ENCODE results near the gene HHATL. TPM values are rescaled to one million over a fixed set of nuclear protein-coding genes. Genes with fewer than 3 reads are reported as not detected.

The HHATL gene
- total RNA-seq, 1 donor from 2014 or later: not detected

DNA sequence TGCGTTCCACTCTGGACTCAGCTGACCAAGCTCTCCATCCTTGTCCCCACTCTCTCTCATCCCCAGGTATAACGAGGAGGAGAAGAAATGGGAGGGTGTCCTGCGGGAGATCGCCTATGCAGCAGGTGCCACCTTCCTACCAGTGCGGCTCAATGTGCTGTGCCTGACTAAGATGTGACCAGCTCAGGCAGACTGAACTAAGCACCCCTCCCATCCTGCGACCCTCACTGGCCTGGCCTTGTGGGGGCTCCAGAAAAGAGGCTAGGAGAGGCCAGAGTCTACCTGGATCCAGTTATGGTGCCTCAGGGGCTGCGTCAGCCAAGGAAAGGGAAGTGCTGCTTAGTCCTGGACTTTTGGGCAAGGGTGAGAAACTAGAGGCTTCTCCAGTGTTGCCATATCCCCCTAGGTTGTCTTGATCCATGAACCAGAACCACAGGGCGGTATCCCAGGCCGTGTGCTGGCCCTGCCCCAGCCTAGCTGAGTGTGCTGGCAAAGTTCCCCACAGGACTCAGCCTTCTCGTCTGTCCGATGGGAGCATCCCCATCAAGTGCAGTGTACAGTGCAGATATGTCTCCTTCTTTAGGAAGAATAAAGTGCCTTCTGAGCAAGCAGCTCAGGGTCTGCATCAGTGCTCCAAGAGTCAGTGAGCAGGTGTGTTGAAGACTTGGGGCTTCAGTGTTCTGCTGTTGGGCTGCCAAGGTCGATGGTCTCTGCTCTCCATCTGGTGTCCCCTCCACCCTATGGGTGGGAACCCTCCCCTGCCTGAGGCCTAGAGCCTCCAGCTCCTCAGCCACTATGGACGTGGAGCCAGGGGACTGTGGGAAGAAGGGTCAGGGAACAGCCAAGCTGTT is 10.6 kb downstream of the HHATL start:
- Mint-ChIP-seq H3K9me3 (ENCODE audit: low read depth) (no peaks in the 10 kb centered on the region), H3K27me3 (ENCODE audit: low read depth) (peaks cover 23% of the 10 kb centered on the region), H3K4me1 (ENCODE audit: low read depth) (no peaks in the 10 kb centered on the region), H3K36me3 (ENCODE audit: low read depth) (no peaks in the 10 kb centered on the region), H3K4me3 (ENCODE audit: unreplicated experiment) (no peak overlapping the region), H3K27ac (ENCODE audit: unreplicated experiment) (no peak overlapping the region)
- DNase-seq (ENCODE audit: low spot score): peak; percentile 58
- TF ChIP-seq, protein P1, sequence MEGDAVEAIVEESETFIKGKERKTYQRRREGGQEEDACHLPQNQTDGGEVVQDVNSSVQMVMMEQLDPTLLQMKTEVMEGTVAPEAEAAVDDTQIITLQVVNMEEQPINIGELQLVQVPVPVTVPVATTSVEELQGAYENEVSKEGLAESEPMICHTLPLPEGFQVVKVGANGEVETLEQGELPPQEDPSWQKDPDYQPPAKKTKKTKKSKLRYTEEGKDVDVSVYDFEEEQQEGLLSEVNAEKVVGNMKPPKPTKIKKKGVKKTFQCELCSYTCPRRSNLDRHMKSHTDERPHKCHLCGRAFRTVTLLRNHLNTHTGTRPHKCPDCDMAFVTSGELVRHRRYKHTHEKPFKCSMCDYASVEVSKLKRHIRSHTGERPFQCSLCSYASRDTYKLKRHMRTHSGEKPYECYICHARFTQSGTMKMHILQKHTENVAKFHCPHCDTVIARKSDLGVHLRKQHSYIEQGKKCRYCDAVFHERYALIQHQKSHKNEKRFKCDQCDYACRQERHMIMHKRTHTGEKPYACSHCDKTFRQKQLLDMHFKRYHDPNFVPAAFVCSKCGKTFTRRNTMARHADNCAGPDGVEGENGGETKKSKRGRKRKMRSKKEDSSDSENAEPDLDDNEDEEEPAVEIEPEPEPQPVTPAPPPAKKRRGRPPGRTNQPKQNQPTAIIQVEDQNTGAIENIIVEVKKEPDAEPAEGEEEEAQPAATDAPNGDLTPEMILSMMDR (IDR thresholded peaks at IDR 0.05): no peak

DNA sequence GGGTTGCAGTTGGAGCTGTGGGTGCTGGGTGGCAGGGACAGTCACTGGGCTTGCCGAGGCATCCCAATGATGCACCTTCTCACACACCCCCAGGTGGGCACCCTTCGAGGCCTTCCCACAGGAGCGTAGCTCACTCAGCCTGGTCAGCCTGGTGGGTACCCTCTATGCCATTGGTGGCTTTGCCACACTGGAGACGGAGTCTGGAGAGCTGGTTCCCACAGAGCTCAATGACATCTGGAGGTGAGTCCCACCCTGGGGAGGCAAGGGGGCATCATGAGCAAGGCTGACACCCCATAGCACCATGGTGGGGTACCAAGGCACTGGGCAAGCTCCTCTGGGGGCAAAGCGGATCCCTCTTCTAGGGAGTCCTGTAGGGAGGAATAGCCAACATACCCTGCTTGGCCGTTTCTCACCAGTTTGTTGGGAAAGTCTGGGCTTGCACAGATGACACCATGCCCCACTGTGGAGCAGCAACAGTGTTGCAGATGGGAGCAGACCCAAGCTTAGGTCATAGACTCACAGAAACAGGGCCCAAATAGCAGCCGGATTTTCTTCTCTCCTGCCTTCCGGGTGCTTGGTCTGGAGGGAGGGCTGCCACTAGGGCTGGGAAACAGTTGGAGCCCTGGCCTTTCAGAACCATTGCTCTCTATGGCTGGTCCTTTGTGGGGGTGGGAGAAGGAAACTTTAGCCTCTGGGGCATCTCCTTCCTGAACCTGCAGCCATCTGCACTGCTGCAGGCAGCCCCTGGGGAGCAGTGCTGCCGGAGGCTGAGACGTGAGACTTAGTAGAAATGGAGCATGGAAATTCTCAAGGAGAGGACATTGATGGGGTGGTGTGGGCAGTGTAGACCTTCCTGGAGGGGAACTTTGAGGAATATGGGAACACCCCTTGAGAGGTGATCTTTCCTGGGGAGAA is 11.6 kb downstream of the HHATL start:
- Mint-ChIP-seq H3K4me1 (ENCODE audit: low read depth) (no peaks in the 10 kb centered on the region), H3K27me3 (ENCODE audit: low read depth) (peaks cover 23% of the 10 kb centered on the region), H3K9me3 (ENCODE audit: low read depth) (no peaks in the 10 kb centered on the region), H3K27ac (ENCODE audit: unreplicated experiment) (no peak overlapping the region), H3K4me3 (ENCODE audit: unreplicated experiment) (no peak overlapping the region), H3K36me3 (ENCODE audit: low read depth) (no peaks in the 10 kb centered on the region)
- no peak for DNase-seq (ENCODE audit: low spot score)
- TF ChIP-seq, protein P1 (IDR thresholded peaks at IDR 0.05): no peak

DNA sequence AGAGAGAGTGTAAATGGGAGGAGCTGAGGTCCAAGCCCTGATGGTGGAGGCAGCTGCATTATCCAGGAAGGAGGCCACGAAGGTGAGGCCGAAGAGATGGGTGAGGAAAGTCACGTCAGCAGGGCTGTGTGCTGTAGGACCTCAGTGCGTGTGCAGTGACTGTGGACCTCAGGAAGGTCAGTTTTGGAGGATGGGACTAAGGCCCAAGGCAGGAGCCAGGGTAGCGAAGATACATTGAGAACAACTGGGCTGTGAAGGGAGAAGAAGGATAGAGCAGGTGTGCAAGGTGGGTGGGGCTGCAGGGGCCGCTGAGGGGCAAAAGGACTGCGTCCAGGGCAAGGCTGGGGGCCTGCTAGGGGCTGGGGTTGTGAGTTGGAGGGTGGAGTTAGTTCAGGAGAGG is 12.4 kb downstream of the HHATL start:
- H3K9me3 Mint-ChIP-seq (ENCODE audit: low read depth): no peaks in the 10 kb centered on the region
- TF ChIP-seq, protein P1 (IDR thresholded peaks at IDR 0.05): no peak

DNA sequence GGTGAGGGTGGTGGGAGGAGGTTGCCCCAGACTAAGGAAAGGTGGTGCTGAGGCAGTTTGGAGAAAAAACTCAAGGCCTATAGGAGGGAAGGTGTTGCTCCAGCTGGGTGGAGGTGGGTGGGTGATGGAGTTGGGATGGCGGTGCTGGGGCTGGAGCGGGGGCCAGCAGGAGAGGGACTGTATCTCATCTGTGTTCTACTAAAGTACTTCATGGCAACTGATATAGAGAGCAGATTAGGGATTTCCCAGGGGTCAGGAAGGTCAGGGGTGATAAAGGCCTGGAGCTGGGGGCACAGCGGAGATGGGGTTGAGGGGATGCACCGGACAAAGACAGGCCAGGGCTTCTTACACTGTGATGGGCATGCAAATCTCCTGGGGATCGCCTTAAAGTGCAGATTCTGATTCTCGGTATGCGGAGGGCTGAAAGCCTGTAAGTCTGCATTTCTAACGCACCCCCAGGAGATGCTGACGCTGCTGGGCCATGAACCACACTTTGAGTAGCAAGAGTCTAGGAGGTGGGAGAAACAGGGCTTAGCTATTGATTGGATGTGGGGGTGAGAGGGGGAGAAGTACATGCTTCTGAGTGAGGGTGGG is 13.1 kb downstream of the HHATL start:
- peak; percentile 51 for DNase-seq (ENCODE audit: low spot score)
- TF ChIP-seq, protein P1 (IDR thresholded peaks at IDR 0.05): no peak
- Mint-ChIP-seq H3K4me3 (ENCODE audit: unreplicated experiment) (no peak overlapping the region), H3K27ac (ENCODE audit: unreplicated experiment) (no peak overlapping the region), H3K36me3 (ENCODE audit: low read depth) (no peaks in the 10 kb centered on the region), H3K4me1 (ENCODE audit: low read depth) (peaks cover 5% of the 10 kb centered on the region), H3K27me3 (ENCODE audit: low read depth) (peaks cover 23% of the 10 kb centered on the region), H3K9me3 (ENCODE audit: low read depth) (no peaks in the 10 kb centered on the region)

More for the DNA sequence above, 12.4 kb downstream of the HHATL start:
- H3K4me3 Mint-ChIP-seq (ENCODE audit: unreplicated experiment): no peak overlapping the region
- peak; percentile 58 for DNase-seq (ENCODE audit: low spot score)
- peaks cover 23% of the 10 kb centered on the region for H3K27me3 Mint-ChIP-seq (ENCODE audit: low read depth)
- H3K27ac Mint-ChIP-seq (ENCODE audit: unreplicated experiment): no peak overlapping the region
- H3K4me1 Mint-ChIP-seq (ENCODE audit: low read depth): no peaks in the 10 kb centered on the region
- no peaks in the 10 kb centered on the region for H3K36me3 Mint-ChIP-seq (ENCODE audit: low read depth)
